Kidney (tissue), 14 donors: ENCODE data around the gene CHSY3. TPM values are rescaled to one million over a fixed set of nuclear protein-coding genes. Genes with fewer than 3 reads are reported as not detected.

Source experiments
- DNase-seq, 5 donors: peaks; one replicate each; pipeline ENCODE4 v3.0.0-alpha.2; 2013 to 2020
- FAIRE-seq: peaks from 2 replicates; lab custom pipeline; 2012; peaks lifted over from hg19 to GRCh38; lab: Jason Lieb, UNC
- H3K27ac ChIP-seq, 2 donors: one replicate each; pipeline ENCODE4 v1.7.0; 2013; ENCODE audit warnings: low read depth in 2 of 2, low read length in 2 of 2, inconsistent platforms in 1 of 2
- H3K27me3 ChIP-seq: one replicate; pipeline ENCODE4 v1.7.1; 2013; ENCODE audit warnings: low read length, inconsistent platforms; ENCODE audit not compliant: control insufficient read depth, insufficient read depth
- H3K36me3 ChIP-seq, 3 donors: one replicate each; pipeline versions ENCODE4 v1.7.0 to v1.7.1; 2013; ENCODE audit warnings: low read length in 3 of 3, control low read depth in 1 of 3, inconsistent platforms in 1 of 3; ENCODE audit not compliant: insufficient read depth in 3 of 3, control insufficient read depth in 2 of 3
- H3K4me1 ChIP-seq, 3 donors: one replicate each; pipeline versions ENCODE4 v1.7.0 to v1.7.1; 2013; ENCODE audit warnings: low read length in 3 of 3, inconsistent platforms in 1 of 3, low read depth in 1 of 3; ENCODE audit not compliant: control insufficient read depth in 2 of 3, insufficient read depth in 2 of 3
- H3K4me3 ChIP-seq, 3 donors: one replicate each; pipeline versions ENCODE4 v1.7.0 to v1.8.1; 2013; ENCODE audit warnings: low read length in 3 of 3, control low read depth in 1 of 3, inconsistent platforms in 1 of 3
- H3K9ac ChIP-seq, 3 donors: one replicate each; pipeline versions ENCODE4 v1.7.0 to v1.7.1; 2013; ENCODE audit warnings: low read length in 3 of 3, control low read depth in 1 of 3, inconsistent platforms in 1 of 3
- H3K9me3 ChIP-seq, 3 donors: one replicate each; pipeline versions ENCODE4 v1.7.0 to v1.7.1; 2013; ENCODE audit warnings: low read length in 3 of 3, control low read depth in 1 of 3, inconsistent platforms in 1 of 3; ENCODE audit not compliant: control insufficient read depth in 2 of 3, insufficient read depth in 1 of 3
- CTCF ChIP-seq: IDR thresholded peaks from 3 replicates; pipeline ENCODE4 v1.5.1; 2012; ENCODE audit warnings: mild to moderate bottlenecking, moderate library complexity, borderline replicate concordance; ENCODE audit not compliant: insufficient read depth; ENCODE audit errors: extremely low read depth
- intact Hi-C: fragments of 100-400 bp; cut with DNase I; formaldehyde crosslinking; loops from one replicate; pipeline ENCODE4 v1.11.1; 2022
- polyA plus RNA-seq: library from polyadenylated mRNA; stranded (reverse); fragments of 350-450 nt; fragmentation: Illumina TruSeq; extraction: RNeasy Lipid Tissue Mini Kit (QIAGEN cat#74804); gene quantifications from one replicate; pipeline ENCODE4 v1.2.3, GENCODE V29; 2014; ENCODE audit warnings: low read depth, low replicate concordance; ENCODE audit not compliant: insufficient read depth
- total RNA-seq: library from RNA; stranded (reverse); fragmentation: NEBNext Ultra II Directional; extraction: Animal tissue kit (Norgen Biotek cat#: 25700); gene quantifications from one replicate; pipeline ENCODE4 v1.2.1, GENCODE V29; 2021
- donor health status: control.
- donor health status: control.
- donor health status: control.
- donor health status: control.
- donor health status: control.
- donor health status: DM: yes; HTN: yes; CAD: no.
- donor health status: Normal renal cell carcinoma (clear cell type).

CHSY3 gene
- total and polyA plus RNA-seq, 2 donors from 2014 or later, result 0.13 to 3.0 TPM

GRCh38 chr5:129915415-129915814 is 11.2 kb downstream of the CHSY3 start:
- FAIRE-seq (no peak), DNase-seq (no peak)
- H3K27ac ChIP-seq, result no peak overlapping the region
- no peak for TF ChIP-seq CTCF
- H3K27me3 ChIP-seq, result no peaks in the 10 kb centered on the region
- no peak overlapping the region for H3K9ac ChIP-seq
- no peaks in the 10 kb centered on the region for H3K36me3 ChIP-seq
- no peaks in the 10 kb centered on the region for H3K9me3 ChIP-seq
- H3K4me3 ChIP-seq, result no peak overlapping the region
- no peaks in the 10 kb centered on the region for H3K4me1 ChIP-seq
- intact Hi-C loops, result no loop called here

- FAIRE-seq (no peak), DNase-seq (no peak)
- intact Hi-C loops, result no loop called here
- TF ChIP-seq CTCF, result no peak
- no peaks in the 10 kb centered on the region for H3K9me3 ChIP-seq
- H3K27ac ChIP-seq, result no peak overlapping the region
- H3K9ac ChIP-seq, result no peak overlapping the region
- H3K4me1 ChIP-seq, result no peaks in the 10 kb centered on the region
- no peaks in the 10 kb centered on the region for H3K27me3 ChIP-seq
- no peak overlapping the region for H3K4me3 ChIP-seq
- no peaks in the 10 kb centered on the region for H3K36me3 ChIP-seq
Measured at GRCh38 chr5:129917224-129917623, 13.0 kb downstream of the CHSY3 start.

GRCh38 chr5:129921204-129921603 is 16.9 kb downstream of the CHSY3 start:
- Histone ChIP-seq H3K4me1 (no peaks in the 10 kb centered on the region), H3K27me3 (no peaks in the 10 kb centered on the region), H3K9ac (no peak overlapping the region), H3K4me3 (no peak overlapping the region), H3K36me3 (no peaks in the 10 kb centered on the region), H3K9me3 (no peaks in the 10 kb centered on the region), H3K27ac (no peak overlapping the region)
- no peak for TF ChIP-seq CTCF
- no peak for DNase-seq
- intact Hi-C loops, result no loop called here
- FAIRE-seq, result no peak

- Histone ChIP-seq H3K27me3 (no peaks in the 10 kb centered on the region), H3K27ac (no peak overlapping the region), H3K36me3 (no peaks in the 10 kb centered on the region), H3K9me3 (no peaks in the 10 kb centered on the region), H3K9ac (no peak overlapping the region), H3K4me3 (no peak overlapping the region), H3K4me1 (no peaks in the 10 kb centered on the region)
- DNase-seq (no peak), FAIRE-seq (no peak)
- intact Hi-C loops, result no loop called here
- no peak for TF ChIP-seq CTCF
Measured at GRCh38 chr5:129930221-129930620, 26.0 kb downstream of the CHSY3 start.
